GM12878 (cell line): ENCODE results near the gene BIRC7.

Source experiments
- ATF7 ChIP-seq: fragments of 450-650 bp; IDR thresholded peaks from 2 replicates; pipeline ENCODE4 v1.6.1; 2016; ENCODE audit warnings: low read depth, mild to moderate bottlenecking
- EGR1 ChIP-seq, 2 experiments: IDR thresholded peaks; 1 replicate in 1 of 2; 2 replicates in 1 of 2; pipeline ENCODE4 v1.6.1; 2011 to 2012; ENCODE audit warnings: low read depth in 2 of 2, low read length in 2 of 2, borderline replicate concordance in 1 of 2, mild to moderate bottlenecking in 1 of 2, moderate library complexity in 1 of 2
- EP300 ChIP-seq, 2 experiments: fragments of 150-350 bp in 1 of 2; IDR thresholded peaks; 2 replicates each; pipeline ENCODE4 v1.6.1; 2011 to 2012; ENCODE audit warnings: low read depth in 2 of 2, low read length in 2 of 2, borderline replicate concordance in 1 of 2, improper control_type of control experiment in 1 of 2, inconsistent platforms in 1 of 2; ENCODE audit not compliant: control insufficient read depth in 1 of 2
- FOS ChIP-seq: IDR thresholded peaks from 3 replicates; pipeline ENCODE4 v1.6.1; 2011; ENCODE audit warnings: borderline replicate concordance; ENCODE audit not compliant: insufficient read length; ENCODE audit errors: extremely low read depth
- MXI1 ChIP-seq: fragments of 150-350 bp; IDR thresholded peaks from 2 replicates; pipeline ENCODE4 v1.6.1; 2011; ENCODE audit warnings: low read depth, mild to moderate bottlenecking, inconsistent platforms, low read length, improper control_type of control experiment
- NFIC ChIP-seq: IDR thresholded peaks from 2 replicates; pipeline ENCODE4 v1.6.1; 2012; ENCODE audit warnings: low read depth, mild to moderate bottlenecking, inconsistent platforms, low read length, moderate library complexity
- POLR2A ChIP-seq: IDR thresholded peaks from 2 replicates; pipeline ENCODE4 v1.6.1; 2011; ENCODE audit warnings: low read depth, mild to moderate bottlenecking, low read length
- POLR2AphosphoS5 ChIP-seq: IDR thresholded peaks from 2 replicates; pipeline ENCODE4 v1.6.1; 2011; ENCODE audit warnings: mild to moderate bottlenecking, low read length, inconsistent platforms
- SP1 ChIP-seq: IDR thresholded peaks from one replicate; pipeline ENCODE4 v1.6.1; 2011; ENCODE audit warnings: low read depth, low read length
- SRF ChIP-seq, 2 experiments: IDR thresholded peaks; 2 replicates each; pipeline ENCODE4 v1.6.1; 2011; ENCODE audit warnings: low read depth in 2 of 2, low read length in 2 of 2, mild to moderate bottlenecking in 1 of 2, moderate library complexity in 1 of 2
- TAF1 ChIP-seq: IDR thresholded peaks from 2 replicates; pipeline ENCODE4 v1.6.1; 2011; ENCODE audit warnings: mild to moderate bottlenecking, low read depth, low read length, borderline replicate concordance
- TCF12 ChIP-seq: IDR thresholded peaks from 2 replicates; pipeline ENCODE4 v1.6.1; 2011; ENCODE audit warnings: low read depth, mild to moderate bottlenecking, low read length
- TF ChIP-seq, protein P1 (sequence below), 3 experiments: IDR thresholded peaks in 2 of 3; conservative IDR thresholded peaks in 1 of 3; 2 replicates each; pipeline ENCODE4 v1.5.1; 2011; ENCODE audit warnings: low read depth in 3 of 3, low read length in 3 of 3, mild to moderate bottlenecking in 3 of 3, control low read depth in 2 of 3, moderate library complexity in 2 of 3, inconsistent platforms in 1 of 3, mixed read lengths in 1 of 3; ENCODE audit not compliant: control insufficient read depth in 2 of 3, insufficient read depth in 1 of 3; ENCODE audit errors: extremely low read depth in 1 of 3

GRCh38 chr20:63240004-63240403 is 4.3 kb downstream of the BIRC7 start:
- TF ChIP-seq, protein P1, sequence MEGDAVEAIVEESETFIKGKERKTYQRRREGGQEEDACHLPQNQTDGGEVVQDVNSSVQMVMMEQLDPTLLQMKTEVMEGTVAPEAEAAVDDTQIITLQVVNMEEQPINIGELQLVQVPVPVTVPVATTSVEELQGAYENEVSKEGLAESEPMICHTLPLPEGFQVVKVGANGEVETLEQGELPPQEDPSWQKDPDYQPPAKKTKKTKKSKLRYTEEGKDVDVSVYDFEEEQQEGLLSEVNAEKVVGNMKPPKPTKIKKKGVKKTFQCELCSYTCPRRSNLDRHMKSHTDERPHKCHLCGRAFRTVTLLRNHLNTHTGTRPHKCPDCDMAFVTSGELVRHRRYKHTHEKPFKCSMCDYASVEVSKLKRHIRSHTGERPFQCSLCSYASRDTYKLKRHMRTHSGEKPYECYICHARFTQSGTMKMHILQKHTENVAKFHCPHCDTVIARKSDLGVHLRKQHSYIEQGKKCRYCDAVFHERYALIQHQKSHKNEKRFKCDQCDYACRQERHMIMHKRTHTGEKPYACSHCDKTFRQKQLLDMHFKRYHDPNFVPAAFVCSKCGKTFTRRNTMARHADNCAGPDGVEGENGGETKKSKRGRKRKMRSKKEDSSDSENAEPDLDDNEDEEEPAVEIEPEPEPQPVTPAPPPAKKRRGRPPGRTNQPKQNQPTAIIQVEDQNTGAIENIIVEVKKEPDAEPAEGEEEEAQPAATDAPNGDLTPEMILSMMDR (IDR thresholded peaks at IDR 0.05 in 2 of 3, conservative IDR thresholded peaks at IDR 0.05 in 1 of 3; ENCODE audit: control insufficient read depth in 2 of 3, extremely low read depth in 1 of 3, insufficient read depth in 1 of 3, low read depth in 3 of 3, low read length in 3 of 3) = no peak
- TF ChIP-seq ATF7 (no peak), NFIC (no peak), MXI1 (no peak), POLR2A (no peak), FOS (no peak), SP1 (no peak), SRF (IDR thresholded peaks at IDR 0.05; ENCODE audit: low read depth in 2 of 2, low read length in 2 of 2) (no peak), EP300 (IDR thresholded peaks at IDR 0.05; ENCODE audit: borderline replicate concordance in 1 of 2, control insufficient read depth in 1 of 2, low read depth in 2 of 2, low read length in 2 of 2) (no peak), TAF1 (no peak), TCF12 (no peak), POLR2AphosphoS5 (no peak), EGR1 (IDR thresholded peaks at IDR 0.05; ENCODE audit: borderline replicate concordance in 1 of 2, low read depth in 2 of 2, low read length in 2 of 2) (no peak)
